ENCODE measurements around the gene ASB2.

ASB2 gene

DNA sequence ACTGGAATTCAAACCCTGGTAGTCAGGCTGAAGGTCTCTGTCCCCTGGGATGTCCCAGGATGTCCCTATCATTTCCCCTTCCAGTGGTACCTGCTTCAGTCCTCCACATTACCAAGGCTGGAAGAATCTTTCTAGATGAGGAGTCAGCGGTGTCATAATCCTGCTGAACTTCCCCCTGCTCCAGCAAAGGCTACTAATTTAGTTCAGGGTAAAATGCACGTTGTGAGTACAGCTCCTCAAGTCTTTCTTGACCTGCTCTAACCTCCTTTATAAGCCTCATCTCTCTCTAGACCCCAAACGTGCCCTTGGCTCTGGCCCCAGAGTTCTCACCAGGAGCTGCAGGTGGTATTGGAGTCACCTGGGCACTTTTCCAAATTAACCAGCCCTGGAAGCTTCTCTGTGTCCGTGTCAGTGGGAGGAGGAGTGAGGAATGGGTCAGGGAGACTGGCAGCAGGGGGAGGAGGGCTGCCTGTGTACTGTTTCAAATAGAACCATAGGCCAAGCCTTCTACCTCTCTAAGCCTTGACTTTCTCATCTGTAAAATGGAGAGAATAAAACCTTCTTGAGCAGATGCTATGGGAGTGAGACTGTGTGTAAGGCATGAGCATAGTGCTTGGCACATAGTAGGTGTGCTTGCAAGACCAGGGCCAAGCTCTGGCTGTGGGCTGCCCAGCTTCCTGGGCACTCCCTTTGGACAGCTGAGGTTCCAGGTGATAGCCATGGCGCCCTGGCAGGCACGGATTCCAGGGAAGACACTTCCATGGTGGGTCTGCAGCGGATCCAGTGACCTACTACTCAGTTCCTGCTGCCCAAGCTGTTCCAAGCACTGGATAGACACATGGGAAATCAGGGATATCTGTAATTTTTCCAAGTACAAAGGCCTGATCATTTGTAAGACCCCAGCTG, 24.5 kb downstream of the ASB2 start:
- Histone ChIP-seq H3K27me3 (ENCODE audit: control insufficient read depth, insufficient read depth, low read length) (peaks cover 75% of the 10 kb centered on the region), H3K36me3 (ENCODE audit: insufficient read depth, low read length) (no peaks in the 10 kb centered on the region), H3K9ac (ENCODE audit: low read depth, low read length) (no peak overlapping the region), H3K4me3 (ENCODE audit: low read length) (no peak overlapping the region), H3K9me3 (replicated peaks; ENCODE audit: low read length) (no peaks in the 10 kb centered on the region), H3K4me1 (ENCODE audit: control insufficient read depth, insufficient read depth, low read length) (peaks cover 4% of the 10 kb centered on the region), H3K4me2 (ENCODE audit: low read length) (no peak overlapping the region)

DNA sequence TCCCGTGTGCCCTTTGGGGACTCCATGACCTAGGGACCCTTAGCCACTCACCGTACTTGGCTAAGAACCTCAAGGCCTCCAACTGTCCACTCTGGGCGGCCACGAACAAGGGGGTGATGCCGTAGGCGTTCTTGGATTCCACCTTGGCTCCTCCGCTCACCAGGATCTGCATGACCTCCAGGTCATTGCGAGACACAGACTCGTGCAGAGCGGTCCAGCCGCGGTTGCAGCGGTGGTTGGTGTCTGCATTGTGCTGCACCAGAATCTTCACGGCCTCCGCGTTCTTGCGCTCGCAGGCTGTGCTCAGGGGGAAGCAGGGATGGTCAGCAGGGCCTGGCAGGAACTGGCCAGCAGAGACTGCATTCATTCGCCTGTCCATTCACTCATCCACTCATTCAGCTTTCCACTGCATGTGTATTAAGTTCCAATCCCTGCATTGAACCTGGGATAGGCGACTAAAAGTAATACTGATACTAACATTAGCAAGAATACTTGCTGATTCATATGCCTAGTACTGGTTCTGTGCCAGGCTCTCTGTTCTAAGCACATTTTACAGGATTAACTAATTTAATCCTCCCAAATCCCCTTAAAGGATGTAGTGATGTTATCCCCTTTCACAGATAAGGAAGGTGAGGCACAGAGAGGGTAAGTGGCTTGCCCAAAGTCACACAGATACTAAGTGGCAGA, 25.3 kb downstream of the ASB2 start:
- H3K36me3 ChIP-seq (ENCODE audit: insufficient read depth, low read length) = no peaks in the 10 kb centered on the region
- no peak overlapping the region for H3K4me3 ChIP-seq (ENCODE audit: low read length)
- peaks cover 74% of the 10 kb centered on the region for H3K27me3 ChIP-seq (ENCODE audit: control insufficient read depth, insufficient read depth, low read length)
- no peak overlapping the region for H3K9ac ChIP-seq (ENCODE audit: low read depth, low read length)
- peaks cover 9% of the 10 kb centered on the region for H3K4me1 ChIP-seq (ENCODE audit: control insufficient read depth, insufficient read depth, low read length)
- no peak overlapping the region for H3K4me2 ChIP-seq (ENCODE audit: low read length)
- H3K9me3 ChIP-seq (replicated peaks; ENCODE audit: low read length) = no peaks in the 10 kb centered on the region

- no peaks in the 10 kb centered on the region for H3K9me3 ChIP-seq (replicated peaks; ENCODE audit: low read length)
- no peak overlapping the region for H3K4me2 ChIP-seq (ENCODE audit: low read length)
- H3K4me1 ChIP-seq (ENCODE audit: control insufficient read depth, insufficient read depth, low read length) = peaks cover 7% of the 10 kb centered on the region
- H3K9ac ChIP-seq (ENCODE audit: low read depth, low read length) = no peak overlapping the region
- H3K27me3 ChIP-seq (ENCODE audit: control insufficient read depth, insufficient read depth, low read length) = peaks cover 73% of the 10 kb centered on the region
- H3K4me3 ChIP-seq (ENCODE audit: low read length) = no peak overlapping the region
- no peaks in the 10 kb centered on the region for H3K36me3 ChIP-seq (ENCODE audit: insufficient read depth, low read length)
These were observed 26.8 kb downstream of the ASB2 start for GRCh38 chr14:93949511-93950075.

- peaks cover 66% of the 10 kb centered on the region for H3K27me3 ChIP-seq (ENCODE audit: control insufficient read depth, insufficient read depth, low read length)
- no peak overlapping the region for H3K9ac ChIP-seq (ENCODE audit: low read depth, low read length)
- H3K9me3 ChIP-seq (replicated peaks; ENCODE audit: low read length) = no peaks in the 10 kb centered on the region
- no peak overlapping the region for H3K4me3 ChIP-seq (ENCODE audit: low read length)
- H3K36me3 ChIP-seq (ENCODE audit: insufficient read depth, low read length) = no peaks in the 10 kb centered on the region
- H3K4me1 ChIP-seq (ENCODE audit: control insufficient read depth, insufficient read depth, low read length) = peaks cover 7% of the 10 kb centered on the region
- no peak overlapping the region for H3K4me2 ChIP-seq (ENCODE audit: low read length)
These were observed 29.1 kb downstream of the ASB2 start for GRCh38 chr14:93947282-93947681.

DNA sequence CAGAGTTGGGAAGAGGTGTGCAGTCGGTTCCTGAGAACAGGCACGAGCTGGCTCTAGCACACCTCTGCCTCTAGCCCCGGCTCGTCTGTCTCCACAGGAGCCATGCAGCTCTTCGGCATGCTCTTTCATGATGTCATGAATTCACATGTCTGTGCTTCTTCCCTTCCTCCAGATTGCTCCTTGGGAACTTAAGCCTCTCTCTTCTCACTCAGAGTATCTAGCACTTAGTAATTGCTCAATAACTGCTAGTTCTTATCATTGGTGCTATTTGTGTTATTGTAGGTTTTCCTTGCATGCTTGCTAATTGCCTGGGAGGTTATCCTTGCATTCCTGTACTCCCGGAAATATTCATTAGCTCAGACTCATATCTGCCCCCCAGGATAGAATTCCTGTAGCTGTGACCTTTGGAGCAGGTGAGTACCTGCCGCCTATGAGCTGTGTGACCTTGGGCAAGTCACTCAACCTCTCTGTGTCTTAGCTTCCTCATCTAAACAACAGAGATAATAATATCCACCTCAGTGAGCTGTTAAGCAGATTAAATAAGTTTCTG, 29.8 kb downstream of the ASB2 start:
- H3K9me3 ChIP-seq (replicated peaks; ENCODE audit: low read length) = no peaks in the 10 kb centered on the region
- H3K9ac ChIP-seq (ENCODE audit: low read depth, low read length) = no peak overlapping the region
- H3K4me2 ChIP-seq (ENCODE audit: low read length) = no peak overlapping the region
- no peak overlapping the region for H3K4me3 ChIP-seq (ENCODE audit: low read length)
- peaks cover 61% of the 10 kb centered on the region for H3K27me3 ChIP-seq (ENCODE audit: control insufficient read depth, insufficient read depth, low read length)
- H3K36me3 ChIP-seq (ENCODE audit: insufficient read depth, low read length) = no peaks in the 10 kb centered on the region
- peaks cover 11% of the 10 kb centered on the region for H3K4me1 ChIP-seq (ENCODE audit: control insufficient read depth, insufficient read depth, low read length)

GRCh38 chr14:93946104-93946503, 30.3 kb downstream of the ASB2 start:
- Histone ChIP-seq H3K36me3 (ENCODE audit: insufficient read depth, low read length) (no peaks in the 10 kb centered on the region), H3K9me3 (replicated peaks; ENCODE audit: low read length) (no peaks in the 10 kb centered on the region), H3K9ac (ENCODE audit: low read depth, low read length) (no peak overlapping the region), H3K4me3 (ENCODE audit: low read length) (no peak overlapping the region), H3K4me2 (ENCODE audit: low read length) (no peak overlapping the region), H3K4me1 (ENCODE audit: control insufficient read depth, insufficient read depth, low read length) (peaks cover 15% of the 10 kb centered on the region), H3K27me3 (ENCODE audit: control insufficient read depth, insufficient read depth, low read length) (peaks cover 56% of the 10 kb centered on the region)

- Histone ChIP-seq H3K4me1 (ENCODE audit: control insufficient read depth, insufficient read depth, low read length) (peaks cover 15% of the 10 kb centered on the region), H3K4me2 (ENCODE audit: low read length) (no peak overlapping the region), H3K36me3 (ENCODE audit: insufficient read depth, low read length) (no peaks in the 10 kb centered on the region), H3K27me3 (ENCODE audit: control insufficient read depth, insufficient read depth, low read length) (peaks cover 49% of the 10 kb centered on the region), H3K9ac (ENCODE audit: low read depth, low read length) (no peak overlapping the region), H3K4me3 (ENCODE audit: low read length) (no peak overlapping the region), H3K9me3 (replicated peaks; ENCODE audit: low read length) (no peaks in the 10 kb centered on the region)
These were observed 31.3 kb downstream of the ASB2 start for GRCh38 chr14:93945070-93945399.

- Histone ChIP-seq H3K4me3 (ENCODE audit: low read length) (no peak overlapping the region), H3K9me3 (replicated peaks; ENCODE audit: low read length) (no peaks in the 10 kb centered on the region), H3K27me3 (ENCODE audit: control insufficient read depth, insufficient read depth, low read length) (peaks cover 44% of the 10 kb centered on the region), H3K4me1 (ENCODE audit: control insufficient read depth, insufficient read depth, low read length) (peaks cover 15% of the 10 kb centered on the region), H3K9ac (ENCODE audit: low read depth, low read length) (no peak overlapping the region), H3K36me3 (ENCODE audit: insufficient read depth, low read length) (no peaks in the 10 kb centered on the region), H3K4me2 (ENCODE audit: low read length) (no peak overlapping the region)
These were observed 31.9 kb downstream of the ASB2 start for GRCh38 chr14:93944348-93945069.

DNA sequence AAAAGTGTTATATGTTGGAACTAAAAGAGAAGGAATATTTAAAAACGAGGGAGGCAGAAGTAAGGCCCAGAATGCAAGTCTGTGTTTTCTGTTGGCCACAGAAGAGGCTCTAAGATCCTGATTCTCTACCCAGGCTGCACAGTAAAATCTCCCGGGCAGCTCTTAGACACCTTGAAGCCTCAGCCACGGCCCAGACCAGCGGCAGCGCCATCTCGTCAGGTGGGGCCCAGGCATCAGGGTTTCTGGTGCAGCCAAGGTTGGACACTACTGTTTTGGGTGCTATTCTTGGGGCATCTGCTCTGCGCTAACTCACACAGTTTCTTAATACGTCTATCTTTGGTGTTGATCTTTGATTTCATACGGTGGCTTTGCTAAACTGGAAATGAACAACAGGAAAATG, 32.4 kb downstream of the ASB2 start:
- peaks cover 38% of the 10 kb centered on the region for H3K27me3 ChIP-seq (ENCODE audit: control insufficient read depth, insufficient read depth, low read length)
- H3K9ac ChIP-seq (ENCODE audit: low read depth, low read length) = no peak overlapping the region
- H3K9me3 ChIP-seq (replicated peaks; ENCODE audit: low read length) = no peaks in the 10 kb centered on the region
- no peaks in the 10 kb centered on the region for H3K36me3 ChIP-seq (ENCODE audit: insufficient read depth, low read length)
- H3K4me2 ChIP-seq (ENCODE audit: low read length) = no peak overlapping the region
- peaks cover 15% of the 10 kb centered on the region for H3K4me1 ChIP-seq (ENCODE audit: control insufficient read depth, insufficient read depth, low read length)
- no peak overlapping the region for H3K4me3 ChIP-seq (ENCODE audit: low read length)

- no peak overlapping the region for H3K4me3 ChIP-seq (ENCODE audit: low read length)
- H3K9me3 ChIP-seq (replicated peaks; ENCODE audit: low read length) = no peaks in the 10 kb centered on the region
- H3K4me2 ChIP-seq (ENCODE audit: low read length) = no peak overlapping the region
- H3K27me3 ChIP-seq (ENCODE audit: control insufficient read depth, insufficient read depth, low read length) = peaks cover 41% of the 10 kb centered on the region
- peaks cover 15% of the 10 kb centered on the region for H3K4me1 ChIP-seq (ENCODE audit: control insufficient read depth, insufficient read depth, low read length)
- H3K9ac ChIP-seq (ENCODE audit: low read depth, low read length) = no peak overlapping the region
- H3K36me3 ChIP-seq (ENCODE audit: insufficient read depth, low read length) = no peaks in the 10 kb centered on the region
These were observed 33.3 kb downstream of the ASB2 start for GRCh38 chr14:93943052-93943451.

DNA sequence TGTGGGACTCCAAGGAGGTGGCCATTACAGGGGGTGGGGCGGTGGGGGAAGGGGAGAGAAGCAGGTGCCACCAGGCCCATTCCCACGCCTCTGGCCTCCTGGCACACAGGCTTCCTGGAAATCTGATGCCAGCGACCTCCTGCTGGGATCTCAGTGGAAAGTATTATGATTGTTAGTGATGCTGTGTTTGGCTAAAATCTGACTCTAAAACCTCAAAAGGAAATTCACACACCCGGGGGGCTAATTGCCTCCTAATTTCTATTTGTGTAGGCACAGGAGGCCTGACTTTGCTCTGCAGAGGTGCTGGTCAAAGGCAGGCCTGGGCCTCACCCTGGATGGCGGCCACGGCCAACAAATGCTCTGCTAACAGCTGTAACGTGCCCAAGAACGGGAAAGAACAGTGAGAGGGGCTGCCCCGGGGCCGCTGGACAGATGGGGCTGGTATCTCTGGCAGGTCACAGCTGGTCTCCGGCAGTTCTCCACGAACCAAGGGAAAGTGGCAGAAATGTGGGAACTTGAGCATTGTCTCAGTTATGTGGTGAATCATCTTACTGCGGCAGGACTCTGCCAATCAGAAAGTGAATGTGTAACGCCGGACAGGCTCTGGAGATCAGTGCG, 35.0 kb downstream of the ASB2 start:
- no peak overlapping the region for H3K4me3 ChIP-seq (ENCODE audit: low read length)
- H3K9ac ChIP-seq (ENCODE audit: low read depth, low read length) = peak overlapping the region; percentile 68
- H3K4me2 ChIP-seq (ENCODE audit: low read length) = peak overlapping the region; percentile 43
- no peaks in the 10 kb centered on the region for H3K36me3 ChIP-seq (ENCODE audit: insufficient read depth, low read length)
- H3K27me3 ChIP-seq (ENCODE audit: control insufficient read depth, insufficient read depth, low read length) = peaks cover 45% of the 10 kb centered on the region
- H3K9me3 ChIP-seq (replicated peaks; ENCODE audit: low read length) = no peaks in the 10 kb centered on the region
- H3K4me1 ChIP-seq (ENCODE audit: control insufficient read depth, insufficient read depth, low read length) = peaks cover 13% of the 10 kb centered on the region

Measured in skeletal muscle satellite cell (primary cell).